Skeletal muscle tissue (tissue), 2 donors: ENCODE results near the gene LEFTY2. TPM values are rescaled to one million over a fixed set of nuclear protein-coding genes. Genes with fewer than 3 reads are reported as not detected.

ENCODE experiments used
- small RNA-seq: library from RNA; depleted of rRNA; stranded (forward); fragments of <200 nt; gene quantifications from one replicate; pipeline ENCODE3, GENCODE V24; 2014
- total RNA-seq: library from RNA; depleted of rRNA; stranded (reverse); fragments of >200 nt; gene quantifications from one replicate; pipeline ENCODE4 v1.2.3, GENCODE V29; 2014

Gene LEFTY2
- total RNA-seq, 1 donor from 2014 or later, result 2.1 TPM

Small RNA genes within 50 kb of the gene (small RNA-seq; reads per million reads assigned to genes)
- gene AL117348.1, result not detected
- gene NDUFA3P3, result not detected

Other genes starting within 250 kb of the LEFTY2 start
- 139 TPM for gene SRP9, start 163.4 kb downstream of the LEFTY2 start, total RNA-seq
- 13.0 TPM for gene EPHX1, start 131.1 kb downstream of the LEFTY2 start, total RNA-seq
- gene TMEM63A, start 58.8 kb downstream of the LEFTY2 start, total RNA-seq, result 12.0 TPM
- gene LEFTY1, start 52.1 kb downstream of the LEFTY2 start, total RNA-seq, result 0.52 TPM
- gene PYCR2, start 17.0 kb downstream of the LEFTY2 start, total RNA-seq, result 17.7 TPM
- 28.2 TPM for gene SDE2, start 58.1 kb upstream of the LEFTY2 start, total RNA-seq
- gene H3-3A, start 121.5 kb upstream of the LEFTY2 start, total RNA-seq, result 319 TPM
- gene ACBD3, start 245.5 kb upstream of the LEFTY2 start, total RNA-seq, result 41.2 TPM